ENCODE data around the gene IFIT1.
A peak's percentile ranks its signal among the peaks of the same experiment; 100 is the strongest.

IFIT1 gene

GRCh38 chr10:89371987-89372386 lies 20.4 kb upstream of the IFIT1 start:
- no peak for DNase-seq (ENCODE audit: low spot score)
- TF ChIP-seq CTCF (conservative IDR thresholded peaks at IDR 0.05; ENCODE audit: low read depth) = no peak
- ChIA-PET POLR2A (ENCODE audit: low non-redundant PET) (interaction anchor here (0.6 kb wide), 1 partner anchor 110 kb away, joined by 3 read pairs; no protein-coding TSS in a partner anchor), CTCF (no interaction called here)
- H3K27ac ChIP-seq = no peak overlapping the region

- TF ChIP-seq CTCF (conservative IDR thresholded peaks at IDR 0.05; ENCODE audit: low read depth) = no peak
- peak overlapping the region; percentile 70 for H3K27ac ChIP-seq
These were observed 18.3 kb upstream of the IFIT1 start for GRCh38 chr10:89373916-89374711.

GRCh38 chr10:89374713-89375141 lies 17.7 kb upstream of the IFIT1 start:
- POLR2A ChIA-PET (ENCODE audit: low non-redundant PET) = no interaction called here
- H3K27ac ChIP-seq = peak overlapping the region; percentile 70
- no peak for DNase-seq (ENCODE audit: low spot score)
- TF ChIP-seq CTCF (conservative IDR thresholded peaks at IDR 0.05; ENCODE audit: low read depth) = no peak
- CTCF ChIA-PET = no interaction called here

More at GRCh38 chr10:89373916-89374711, 18.3 kb upstream of the IFIT1 start:
- no peak for DNase-seq (ENCODE audit: low spot score)
- ChIA-PET CTCF (no interaction called here), POLR2A (ENCODE audit: low non-redundant PET) (no interaction called here)

GRCh38 chr10:89377705-89378637 lies 14.5 kb upstream of the IFIT1 start, which contains the start of gene IFIT1B:
IFIT1B (plus strand) TSS chr10:89378056; CDS start chr10:89378136, 80 bp downstream.
- ChIA-PET POLR2A (ENCODE audit: low non-redundant PET) (no interaction called here), CTCF (interaction anchor here (0.6 to 0.7 kb wide), 3 partner anchors 10 to 146 kb away, joined by 3 to 4 read pairs (median 3); no protein-coding TSS in a partner anchor)
- H3K27ac ChIP-seq = no peak within 1 kb of the TSS
- no peak for TF ChIP-seq CTCF (conservative IDR thresholded peaks at IDR 0.05; ENCODE audit: low read depth)
- no peak for DNase-seq (ENCODE audit: low spot score)

DNA sequence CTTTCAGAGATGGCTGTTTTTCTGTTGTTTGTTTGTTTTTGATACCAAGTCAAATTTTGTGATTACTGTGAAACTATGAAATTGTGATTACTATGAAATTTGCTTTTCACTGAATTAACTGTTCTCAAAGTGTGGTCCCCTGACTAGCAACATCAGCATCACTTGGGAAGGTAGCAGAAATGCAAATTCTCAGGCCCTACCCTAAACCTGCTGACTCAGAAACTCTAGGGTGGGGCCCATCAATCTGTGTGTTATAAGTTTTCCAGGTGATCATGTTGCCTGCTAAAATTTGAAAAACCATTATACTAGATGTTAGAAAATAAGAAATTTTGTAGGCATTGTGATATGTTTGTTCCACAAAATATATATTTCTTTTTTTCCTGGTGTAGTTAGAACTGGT lies 13.3 kb upstream of the IFIT1 start:
- ChIA-PET CTCF (no interaction called here), POLR2A (ENCODE audit: low non-redundant PET) (no interaction called here)
- no peak overlapping the region for H3K27ac ChIP-seq
- no peak for DNase-seq (ENCODE audit: low spot score)
- no peak for TF ChIP-seq CTCF (conservative IDR thresholded peaks at IDR 0.05; ENCODE audit: low read depth)

DNA sequence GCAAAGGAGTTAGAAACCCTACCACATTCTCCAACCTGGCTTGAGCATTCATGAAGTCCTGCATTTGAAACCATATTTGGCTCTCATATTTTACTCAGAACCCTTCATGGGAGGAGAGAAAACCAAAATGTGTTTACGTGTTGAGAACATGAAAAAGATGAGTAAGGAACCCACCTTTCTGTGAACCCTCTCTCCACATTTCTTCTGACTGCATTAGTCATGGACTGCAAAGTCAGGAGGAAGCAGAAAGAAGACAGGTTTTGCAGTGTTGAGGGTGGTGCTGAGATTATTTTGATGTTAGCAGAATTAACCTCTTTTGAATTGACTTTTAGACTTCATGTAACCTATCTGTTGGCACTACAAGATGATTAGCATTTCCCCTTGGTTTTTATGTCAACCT lies 9.7 kb upstream of the IFIT1 start:
- ChIA-PET CTCF (interaction anchor here (1.0 kb wide), 1 partner anchor 165 kb away, joined by 3 read pairs; no protein-coding TSS in a partner anchor), POLR2A (ENCODE audit: low non-redundant PET) (no interaction called here)
- H3K27ac ChIP-seq = no peak overlapping the region
- TF ChIP-seq CTCF (conservative IDR thresholded peaks at IDR 0.05; ENCODE audit: low read depth) = no peak
- DNase-seq (ENCODE audit: low spot score) = no peak
